ENCODE data around the gene EIF4A2. TPM values are rescaled to one million over a fixed set of nuclear protein-coding genes. Genes with fewer than 3 reads are reported as not detected.

EIF4A2 gene
- total and polyA plus RNA-seq, 2 of the 13 experiments (the other 11 are each of a cell fraction or from before 2014, with no cell fraction given) = 480 to 596 TPM

- TF ChIP-seq TRAFD1 (CRISPR knock-in tag; IDR thresholded peaks at IDR 0.05; ENCODE audit: borderline replicate concordance) (peak; percentile 62; the same call in 1 of the 2 replicates), MTERF4 (CRISPR knock-in tag; IDR thresholded peaks at IDR 0.05) (peak; percentile 69; the same call in 1 of the 2 replicates), MED1 (CRISPR knock-in tag; IDR thresholded peaks at IDR 0.05) (peak; percentile 69), TBX3 (IDR thresholded peaks at IDR 0.05; ENCODE audit: borderline replicate concordance) (peak; percentile 92; the same call in 1 of the 2 replicates), AKNA (CRISPR knock-in tag; IDR thresholded peaks at IDR 0.05; ENCODE audit: borderline replicate concordance) (peak; percentile 8; the same call in 1 of the 2 replicates), RARG (CRISPR knock-in tag; IDR thresholded peaks at IDR 0.05; ENCODE audit: low read depth) (0 out of 2 replicates have a peak, but pooled peaks have one; percentile 11), FUBP1 (CRISPR knock-in tag; IDR thresholded peaks at IDR 0.05; ENCODE audit: borderline replicate concordance) (no peak), KLF12 (CRISPR knock-in tag; IDR thresholded peaks at IDR 0.05; ENCODE audit: borderline replicate concordance) (peak; percentile 68), THAP9 (CRISPR knock-in tag; IDR thresholded peaks at IDR 0.05; ENCODE audit: borderline replicate concordance) (peak; percentile 39; the same call in 1 of the 2 replicates), ZNF660 (CRISPR knock-in tag; IDR thresholded peaks at IDR 0.05; ENCODE audit: borderline replicate concordance, low read depth) (no peak), ZNF382 (CRISPR knock-in tag; IDR thresholded peaks at IDR 0.05; ENCODE audit: borderline replicate concordance) (no peak), ZNF672 (CRISPR knock-in tag; IDR thresholded peaks at IDR 0.05) (0 out of 2 replicates have a peak, but pooled peaks have one; percentile 46)
These were observed at the start of gene EIF4A2 (continued) for GRCh38 chr3:186783058-186783730.
